GM12878 (cell line): ENCODE results near the gene ANP32A. TPM values are rescaled to one million over a fixed set of nuclear protein-coding genes. Genes with fewer than 3 reads are reported as not detected.

Experiments
- FOS ChIP-seq: IDR thresholded peaks from 3 replicates; pipeline ENCODE4 v1.6.1; 2011; ENCODE audit warnings: borderline replicate concordance; ENCODE audit not compliant: insufficient read length; ENCODE audit errors: extremely low read depth
- GATAD2B ChIP-seq: fragments of 450-650 bp; conservative IDR thresholded peaks from 2 replicates; pipeline ENCODE4 v1.6.1; 2017; ENCODE audit warnings: low read depth, mild to moderate bottlenecking, moderate library complexity
- HDGF ChIP-seq: fragments of 450-650 bp; IDR thresholded peaks from 2 replicates; pipeline ENCODE4 v1.6.1; 2016; ENCODE audit warnings: antibody characterized with exemption
- RAD51 ChIP-seq: fragments of 450-650 bp; IDR thresholded peaks from 2 replicates; pipeline ENCODE4 v1.6.1; 2016; ENCODE audit warnings: moderate library complexity, mild to moderate bottlenecking, inconsistent platforms
- TCF3 ChIP-seq: IDR thresholded peaks from 2 replicates; pipeline ENCODE4 v1.6.1; 2012; ENCODE audit warnings: low read depth, mild to moderate bottlenecking, low read length, borderline replicate concordance; ENCODE audit not compliant: insufficient read depth
- YBX1 ChIP-seq: fragments of 450-650 bp; IDR thresholded peaks from 2 replicates; pipeline ENCODE4 v1.6.1; 2016; ENCODE audit warnings: antibody characterized with exemption
- ZNF384 ChIP-seq: IDR thresholded peaks from 2 replicates; pipeline ENCODE4 v1.6.1; 2012; ENCODE audit warnings: low read depth, mild to moderate bottlenecking, low read length, improper control_type of control experiment, borderline replicate concordance
- polyA plus RNA-seq, 11 experiments: library from polyadenylated mRNA; depleted of rRNA in 4 of 11; unstranded in 6 of 11; stranded (reverse) in 5 of 11; fragments of >200 nt; fragmentation: Nextera tagmentation in 4 of 11; fragmentation: Illumina TruSeq in 1 of 11; extraction: Ambion mirVana in 4 of 11; extraction: Trizol in 1 of 11; gene quantifications; 1 replicate in 1 of 11; 2 replicates in 10 of 11; pipeline versions ENCODE4 v1.2.1 to v1.2.3, GENCODE V29; 2011 to 2016; ENCODE audit warnings: inconsistent platforms in 2 of 11, missing spikeins in 2 of 11, low read depth in 1 of 11
- total RNA-seq, 4 experiments: library from RNA; depleted of rRNA in 3 of 4; stranded (reverse); fragments of >200 nt in 3 of 4; fragmentation: Illumina TruSeq in 1 of 4; extraction: Trizol in 1 of 4; gene quantifications; 2 replicates each; pipeline versions ENCODE4 v1.2.1 to v1.2.3, GENCODE V29; 2013 to 2021
- TF ChIP-seq, protein P1 (sequence below): fragments of 450-650 bp; conservative IDR thresholded peaks from 2 replicates; pipeline ENCODE4 v1.6.1; 2017; ENCODE audit warnings: mild to moderate bottlenecking, moderate library complexity
- TF ChIP-seq, protein P2 (sequence below): fragments of 450-650 bp; IDR thresholded peaks from 2 replicates; pipeline ENCODE4 v1.6.1; 2016; ENCODE audit warnings: mild to moderate bottlenecking
- TF ChIP-seq, protein P3 (sequence below): fragments of 450-650 bp; IDR thresholded peaks from 2 replicates; pipeline ENCODE4 v1.6.1; 2017; ENCODE audit warnings: mild to moderate bottlenecking, low read depth, inconsistent platforms; ENCODE audit not compliant: poor library complexity, severe bottlenecking

The ANP32A gene
- total and polyA plus RNA-seq, 10 of the 15 experiments (the other 5 are each of a cell fraction or from before 2014, with no cell fraction given), result 29.6 to 666 (median 234) TPM

DNA sequence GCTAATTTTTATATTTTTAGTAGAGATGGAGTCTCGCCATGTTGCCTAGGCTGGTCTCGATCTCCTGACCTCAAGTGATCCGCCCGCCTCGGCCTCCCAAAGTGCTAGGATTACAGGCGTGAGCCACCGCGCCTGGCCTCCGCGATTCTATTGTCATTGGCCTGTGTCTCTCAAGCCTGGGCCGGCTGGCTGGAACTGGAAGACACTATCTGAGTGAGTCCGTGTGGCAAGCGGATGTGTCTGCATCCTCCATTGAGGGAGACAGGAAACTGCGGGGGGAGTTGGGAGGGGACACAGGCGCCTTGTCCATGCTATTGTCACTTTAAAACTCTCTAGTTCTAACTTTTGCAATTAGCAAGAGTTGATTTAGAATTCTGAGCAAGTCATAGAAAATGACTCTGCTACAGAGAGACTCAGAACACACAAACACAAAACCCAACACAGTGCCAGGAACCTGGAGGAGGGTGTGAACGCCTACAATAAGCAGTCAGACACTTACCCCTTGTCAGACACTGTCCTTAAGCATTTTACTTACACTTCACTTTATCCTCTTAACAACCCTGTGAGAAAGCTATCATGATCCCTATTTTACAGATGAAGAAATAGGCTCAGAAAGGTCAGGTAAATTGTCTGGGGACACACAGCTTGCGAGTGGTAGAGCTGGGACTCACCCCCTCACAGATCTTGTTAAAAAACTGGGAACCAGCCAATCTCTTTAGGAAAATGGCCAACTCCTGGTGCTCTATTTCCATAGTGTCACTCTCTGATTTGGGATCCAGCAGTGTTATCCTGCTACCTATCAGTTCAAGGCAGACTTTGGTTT, 38.7 kb downstream of the ANP32A start (continued):
- TF ChIP-seq, protein P1, sequence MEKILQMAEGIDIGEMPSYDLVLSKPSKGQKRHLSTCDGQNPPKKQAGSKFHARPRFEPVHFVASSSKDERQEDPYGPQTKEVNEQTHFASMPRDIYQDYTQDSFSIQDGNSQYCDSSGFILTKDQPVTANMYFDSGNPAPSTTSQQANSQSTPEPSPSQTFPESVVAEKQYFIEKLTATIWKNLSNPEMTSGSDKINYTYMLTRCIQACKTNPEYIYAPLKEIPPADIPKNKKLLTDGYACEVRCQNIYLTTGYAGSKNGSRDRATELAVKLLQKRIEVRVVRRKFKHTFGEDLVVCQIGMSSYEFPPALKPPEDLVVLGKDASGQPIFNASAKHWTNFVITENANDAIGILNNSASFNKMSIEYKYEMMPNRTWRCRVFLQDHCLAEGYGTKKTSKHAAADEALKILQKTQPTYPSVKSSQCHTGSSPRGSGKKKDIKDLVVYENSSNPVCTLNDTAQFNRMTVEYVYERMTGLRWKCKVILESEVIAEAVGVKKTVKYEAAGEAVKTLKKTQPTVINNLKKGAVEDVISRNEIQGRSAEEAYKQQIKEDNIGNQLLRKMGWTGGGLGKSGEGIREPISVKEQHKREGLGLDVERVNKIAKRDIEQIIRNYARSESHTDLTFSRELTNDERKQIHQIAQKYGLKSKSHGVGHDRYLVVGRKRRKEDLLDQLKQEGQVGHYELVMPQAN, result no peak
- TF ChIP-seq, protein P2, sequence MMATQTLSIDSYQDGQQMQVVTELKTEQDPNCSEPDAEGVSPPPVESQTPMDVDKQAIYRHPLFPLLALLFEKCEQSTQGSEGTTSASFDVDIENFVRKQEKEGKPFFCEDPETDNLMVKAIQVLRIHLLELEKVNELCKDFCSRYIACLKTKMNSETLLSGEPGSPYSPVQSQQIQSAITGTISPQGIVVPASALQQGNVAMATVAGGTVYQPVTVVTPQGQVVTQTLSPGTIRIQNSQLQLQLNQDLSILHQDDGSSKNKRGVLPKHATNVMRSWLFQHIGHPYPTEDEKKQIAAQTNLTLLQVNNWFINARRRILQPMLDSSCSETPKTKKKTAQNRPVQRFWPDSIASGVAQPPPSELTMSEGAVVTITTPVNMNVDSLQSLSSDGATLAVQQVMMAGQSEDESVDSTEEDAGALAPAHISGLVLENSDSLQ, result no peak
- no peak for TF ChIP-seq GATAD2B
- TF ChIP-seq RAD51, result no peak
- TF ChIP-seq ZNF384, result no peak
- TF ChIP-seq, protein P3, sequence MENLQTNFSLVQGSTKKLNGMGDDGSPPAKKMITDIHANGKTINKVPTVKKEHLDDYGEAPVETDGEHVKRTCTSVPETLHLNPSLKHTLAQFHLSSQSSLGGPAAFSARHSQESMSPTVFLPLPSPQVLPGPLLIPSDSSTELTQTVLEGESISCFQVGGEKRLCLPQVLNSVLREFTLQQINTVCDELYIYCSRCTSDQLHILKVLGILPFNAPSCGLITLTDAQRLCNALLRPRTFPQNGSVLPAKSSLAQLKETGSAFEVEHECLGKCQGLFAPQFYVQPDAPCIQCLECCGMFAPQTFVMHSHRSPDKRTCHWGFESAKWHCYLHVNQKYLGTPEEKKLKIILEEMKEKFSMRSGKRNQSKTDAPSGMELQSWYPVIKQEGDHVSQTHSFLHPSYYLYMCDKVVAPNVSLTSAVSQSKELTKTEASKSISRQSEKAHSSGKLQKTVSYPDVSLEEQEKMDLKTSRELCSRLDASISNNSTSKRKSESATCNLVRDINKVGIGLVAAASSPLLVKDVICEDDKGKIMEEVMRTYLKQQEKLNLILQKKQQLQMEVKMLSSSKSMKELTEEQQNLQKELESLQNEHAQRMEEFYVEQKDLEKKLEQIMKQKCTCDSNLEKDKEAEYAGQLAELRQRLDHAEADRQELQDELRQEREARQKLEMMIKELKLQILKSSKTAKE, result no peak
- no peak for TF ChIP-seq TCF3
- no peak for TF ChIP-seq YBX1
- no peak for TF ChIP-seq FOS
- no peak for TF ChIP-seq HDGF
